NCI-H226 (cell line): ENCODE data around the gene ABCA2.

Experiments
- DNase-seq: peaks from one replicate; pipeline ENCODE4 v3.0.0-alpha.2; 2015

Gene ABCA2

GRCh38 chr9:137027369-137028262 is at the start of gene ABCA2:
TSS of gene ABCA2 (minus strand) at chr9:137028237. CDS start at chr9:137028140, 97 bp downstream.
- DNase-seq, result no peak

GRCh38 chr9:137077010-137077747 is 49.1 kb upstream of the ABCA2 start, which contains the start of gene UAP1L1:
TSS of gene UAP1L1 (plus strand) at chr9:137077517. CDS start at chr9:137077533, 16 bp downstream.
- DNase-seq, result peak; percentile 34

GRCh38 chr9:137076636-137077009 is 48.6 kb upstream of the ABCA2 start:
- DNase-seq, result no peak

GRCh38 chr9:137075275-137075775 is 47.3 kb upstream of the ABCA2 start:
- DNase-seq, result no peak

- no peak for DNase-seq
Observed at GRCh38 chr9:137074657-137075274, 46.7 kb upstream of the ABCA2 start.

- DNase-seq, result no peak
Observed at GRCh38 chr9:137073992-137074399, 46.0 kb upstream of the ABCA2 start.

GRCh38 chr9:137071282-137071681 is 43.2 kb upstream of the ABCA2 start:
- DNase-seq, result no peak

- no peak for DNase-seq
Observed at GRCh38 chr9:137070906-137071275, 42.9 kb upstream of the ABCA2 start.

- DNase-seq, result peak; percentile 81
Observed at GRCh38 chr9:137070201-137070905, 42.3 kb upstream of the ABCA2 start, which contains the start of gene SAPCD2. TSS of gene SAPCD2 (minus strand) at chr9:137070557. CDS start at chr9:137070460, 97 bp downstream.

GRCh38 chr9:137069508-137070091 is 41.6 kb upstream of the ABCA2 start:
- DNase-seq, result no peak

GRCh38 chr9:137068539-137069507 is 40.8 kb upstream of the ABCA2 start:
- no peak for DNase-seq

- DNase-seq, result peak; percentile 68
Observed at GRCh38 chr9:137067860-137068538, 40.0 kb upstream of the ABCA2 start.

- no peak for DNase-seq
Observed at GRCh38 chr9:137066096-137066861, 38.2 kb upstream of the ABCA2 start.

GRCh38 chr9:137065336-137065967 is 37.4 kb upstream of the ABCA2 start:
- DNase-seq, result no peak

- DNase-seq, result no peak
Observed at GRCh38 chr9:137064880-137065164, 36.8 kb upstream of the ABCA2 start.

GRCh38 chr9:137064027-137064879 is 36.2 kb upstream of the ABCA2 start:
- peak; percentile 55 for DNase-seq

GRCh38 chr9:137063311-137064026 is 35.4 kb upstream of the ABCA2 start:
- DNase-seq, result no peak
